ENCODE results near the gene FANCM.

The FANCM gene

DNA sequence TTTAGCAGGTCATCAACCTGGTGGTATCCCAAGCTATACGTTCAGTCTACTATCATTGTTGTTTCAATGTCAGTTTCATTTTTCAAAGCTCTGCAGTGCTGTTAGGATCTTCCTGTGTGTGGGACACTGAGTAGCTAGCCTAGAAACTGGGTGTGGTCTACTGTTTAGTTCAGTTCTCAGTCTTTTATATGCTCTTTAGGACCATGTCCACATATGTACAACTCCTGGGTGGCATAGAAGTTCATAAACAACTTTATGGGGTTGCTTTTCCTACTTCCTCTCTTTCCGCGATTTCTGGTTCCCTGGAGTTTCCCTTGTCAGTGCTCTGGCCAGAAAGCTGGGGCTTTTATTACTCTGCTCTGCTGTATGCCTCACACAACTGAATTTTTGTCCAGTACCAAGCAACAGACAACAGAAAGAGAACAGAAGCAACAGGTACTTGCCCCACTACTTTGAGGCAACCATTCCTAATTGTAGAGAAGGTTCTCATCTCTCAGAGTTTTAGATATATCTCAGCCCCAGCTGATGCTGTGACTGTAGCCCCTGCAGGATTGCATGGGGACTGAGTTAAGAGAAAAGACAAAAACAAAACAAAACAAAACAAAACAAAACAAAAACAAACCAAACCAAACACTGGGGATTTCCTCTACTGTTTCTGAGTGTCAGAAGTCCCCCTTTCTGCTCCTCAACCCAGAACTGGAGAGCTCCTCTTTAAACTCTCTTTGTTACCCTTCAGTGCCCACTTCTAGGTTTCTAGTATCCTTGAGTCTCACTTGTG, 86.9 kb downstream of the FANCM start:
- TF ChIP-seq, protein P1, sequence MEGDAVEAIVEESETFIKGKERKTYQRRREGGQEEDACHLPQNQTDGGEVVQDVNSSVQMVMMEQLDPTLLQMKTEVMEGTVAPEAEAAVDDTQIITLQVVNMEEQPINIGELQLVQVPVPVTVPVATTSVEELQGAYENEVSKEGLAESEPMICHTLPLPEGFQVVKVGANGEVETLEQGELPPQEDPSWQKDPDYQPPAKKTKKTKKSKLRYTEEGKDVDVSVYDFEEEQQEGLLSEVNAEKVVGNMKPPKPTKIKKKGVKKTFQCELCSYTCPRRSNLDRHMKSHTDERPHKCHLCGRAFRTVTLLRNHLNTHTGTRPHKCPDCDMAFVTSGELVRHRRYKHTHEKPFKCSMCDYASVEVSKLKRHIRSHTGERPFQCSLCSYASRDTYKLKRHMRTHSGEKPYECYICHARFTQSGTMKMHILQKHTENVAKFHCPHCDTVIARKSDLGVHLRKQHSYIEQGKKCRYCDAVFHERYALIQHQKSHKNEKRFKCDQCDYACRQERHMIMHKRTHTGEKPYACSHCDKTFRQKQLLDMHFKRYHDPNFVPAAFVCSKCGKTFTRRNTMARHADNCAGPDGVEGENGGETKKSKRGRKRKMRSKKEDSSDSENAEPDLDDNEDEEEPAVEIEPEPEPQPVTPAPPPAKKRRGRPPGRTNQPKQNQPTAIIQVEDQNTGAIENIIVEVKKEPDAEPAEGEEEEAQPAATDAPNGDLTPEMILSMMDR (IDR thresholded peaks at IDR 0.05) = no peak
- H3K27me3 Mint-ChIP-seq (ENCODE audit: low read depth, poor library complexity) = no peaks in the 10 kb centered on the region
- no peaks in the 10 kb centered on the region for H3K4me1 Mint-ChIP-seq
- peaks cover 72% of the 10 kb centered on the region for H3K36me3 Mint-ChIP-seq (ENCODE audit: low read depth)
- H3K4me3 Mint-ChIP-seq = no peak overlapping the region
- peak overlapping the region; percentile 46 for H3K27ac Mint-ChIP-seq
- H3K9me3 Mint-ChIP-seq = no peaks in the 10 kb centered on the region
- DNase-seq = no peak

DNA sequence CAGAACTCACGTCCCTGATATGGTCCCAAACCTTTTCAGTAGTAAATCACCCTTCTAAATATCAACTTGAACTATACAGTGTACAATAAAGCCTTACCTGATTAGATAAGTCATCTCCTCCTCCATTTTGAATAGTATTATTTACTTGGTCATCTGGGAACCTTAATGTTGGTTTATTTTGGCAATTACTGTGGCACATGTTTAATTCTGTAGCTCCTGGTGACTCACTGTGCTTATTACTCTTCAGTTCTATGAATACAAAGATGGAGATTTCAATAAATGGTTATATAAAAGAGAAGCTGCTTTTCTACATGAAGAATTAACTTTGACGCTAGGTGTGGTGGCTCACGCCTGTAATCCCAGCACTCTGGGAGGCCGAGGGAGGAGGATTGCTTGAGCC, 91.8 kb downstream of the FANCM start:
- Mint-ChIP-seq H3K27me3 (ENCODE audit: low read depth, poor library complexity) (no peaks in the 10 kb centered on the region), H3K9me3 (no peaks in the 10 kb centered on the region), H3K27ac (no peak overlapping the region), H3K4me3 (no peak overlapping the region), H3K36me3 (ENCODE audit: low read depth) (peaks cover 64% of the 10 kb centered on the region), H3K4me1 (no peaks in the 10 kb centered on the region)
- TF ChIP-seq, protein P1 (IDR thresholded peaks at IDR 0.05) = no peak
- no peak for DNase-seq

DNA sequence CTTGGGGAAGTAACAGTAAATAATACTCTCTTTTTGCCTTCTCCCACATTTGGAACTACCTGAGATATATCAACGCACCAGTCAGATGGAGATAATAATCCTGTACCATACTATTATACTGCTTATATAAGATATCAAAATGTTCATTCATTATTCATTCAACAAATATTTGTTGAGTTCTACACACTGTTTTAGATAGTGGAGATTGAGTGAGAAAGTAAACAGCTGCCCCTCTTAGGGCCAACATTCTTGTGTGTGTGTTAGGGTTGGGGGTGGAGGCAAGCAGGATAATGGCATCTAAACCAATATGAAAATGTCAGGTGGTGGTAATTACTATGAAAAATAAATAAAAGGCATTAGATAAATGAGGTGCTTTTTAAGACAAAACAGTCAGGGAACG, 103.3 kb downstream of the FANCM start:
- H3K36me3 Mint-ChIP-seq (ENCODE audit: low read depth) = peaks cover 26% of the 10 kb centered on the region
- H3K4me3 Mint-ChIP-seq = no peak overlapping the region
- DNase-seq = no peak
- H3K4me1 Mint-ChIP-seq = no peaks in the 10 kb centered on the region
- H3K27ac Mint-ChIP-seq = no peak overlapping the region
- no peaks in the 10 kb centered on the region for H3K27me3 Mint-ChIP-seq (ENCODE audit: low read depth, poor library complexity)
- no peaks in the 10 kb centered on the region for H3K9me3 Mint-ChIP-seq
- TF ChIP-seq, protein P1 (IDR thresholded peaks at IDR 0.05) = no peak

DNA sequence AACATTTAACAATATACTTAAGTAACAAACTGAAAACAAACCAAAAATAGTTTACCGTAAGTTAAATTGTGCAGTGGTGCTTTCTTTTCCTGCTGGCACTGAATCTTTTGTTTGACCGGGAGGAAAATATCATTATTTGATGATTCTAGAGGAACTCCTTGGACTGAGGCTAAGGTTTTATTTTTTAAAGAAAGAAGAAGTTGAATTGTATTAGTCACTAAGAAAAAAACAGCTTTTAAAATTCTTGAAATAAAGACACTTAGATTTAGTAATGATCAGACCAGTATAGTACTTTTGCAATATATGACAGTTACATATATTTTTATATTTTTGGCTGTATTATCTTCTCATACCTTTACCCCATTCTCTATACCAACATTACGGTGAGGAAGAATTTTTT, 107.0 kb downstream of the FANCM start:
- H3K4me1 Mint-ChIP-seq = no peaks in the 10 kb centered on the region
- DNase-seq = no peak
- no peaks in the 10 kb centered on the region for H3K9me3 Mint-ChIP-seq
- peaks cover 15% of the 10 kb centered on the region for H3K36me3 Mint-ChIP-seq (ENCODE audit: low read depth)
- TF ChIP-seq, protein P1 (IDR thresholded peaks at IDR 0.05) = no peak
- H3K27me3 Mint-ChIP-seq (ENCODE audit: low read depth, poor library complexity) = no peaks in the 10 kb centered on the region
- no peak overlapping the region for H3K4me3 Mint-ChIP-seq
- peak overlapping the region; percentile 54 for H3K27ac Mint-ChIP-seq

DNA sequence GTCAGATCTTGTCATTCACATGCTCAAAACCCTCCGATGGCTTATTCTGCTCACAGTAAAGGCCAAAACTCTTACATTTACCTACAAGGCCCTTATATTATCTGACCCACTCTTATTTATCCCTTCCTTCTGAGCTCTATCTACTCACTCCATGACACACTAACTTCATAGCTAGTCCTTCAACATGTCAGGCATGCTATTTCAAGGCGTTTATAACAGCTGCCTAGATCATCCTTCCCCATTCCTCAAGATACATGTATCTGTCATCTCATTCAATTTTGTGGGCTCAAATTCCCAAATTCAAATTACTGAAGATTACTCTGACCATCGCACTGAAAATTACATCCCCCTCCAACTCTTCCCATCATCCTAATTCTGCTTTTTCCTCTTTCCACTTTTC, 110.4 kb downstream of the FANCM start:
- Mint-ChIP-seq H3K27me3 (ENCODE audit: low read depth, poor library complexity) (no peaks in the 10 kb centered on the region), H3K4me3 (no peak overlapping the region), H3K36me3 (ENCODE audit: low read depth) (peaks cover 24% of the 10 kb centered on the region), H3K4me1 (peaks cover under 1% of the 10 kb centered on the region), H3K27ac (no peak overlapping the region), H3K9me3 (peaks cover 9% of the 10 kb centered on the region)
- no peak for DNase-seq
- TF ChIP-seq, protein P1 (IDR thresholded peaks at IDR 0.05) = no peak

DNA sequence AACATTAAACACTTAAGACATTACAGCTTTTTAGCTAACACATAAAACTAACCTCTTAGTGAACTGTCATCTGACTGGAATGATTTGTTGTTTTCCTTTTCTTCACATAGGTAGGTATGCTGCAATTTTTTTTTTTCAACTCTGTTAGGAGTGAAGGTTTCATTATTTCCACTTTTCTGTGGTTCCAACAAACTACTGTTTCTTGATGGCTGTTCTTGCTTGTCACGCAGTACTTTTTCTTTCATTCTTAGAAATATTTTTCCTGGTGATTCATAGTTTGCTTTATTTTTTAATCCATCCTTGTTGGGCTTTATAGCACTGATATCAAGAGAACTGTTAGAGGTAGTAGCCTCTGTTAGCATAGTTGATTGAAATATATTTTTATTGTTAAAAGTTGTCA, 111.0 kb downstream of the FANCM start:
- no peak for DNase-seq
- H3K4me3 Mint-ChIP-seq = no peak overlapping the region

More for the DNA sequence above, 111.0 kb downstream of the FANCM start:
- H3K27me3 Mint-ChIP-seq (ENCODE audit: low read depth, poor library complexity) = no peaks in the 10 kb centered on the region
- H3K27ac Mint-ChIP-seq = no peak overlapping the region
- H3K4me1 Mint-ChIP-seq = peaks cover 6% of the 10 kb centered on the region
- H3K36me3 Mint-ChIP-seq (ENCODE audit: low read depth) = peaks cover 23% of the 10 kb centered on the region
- H3K9me3 Mint-ChIP-seq = peaks cover 12% of the 10 kb centered on the region
- TF ChIP-seq, protein P1 (IDR thresholded peaks at IDR 0.05) = no peak
